Ovary (tissue), 3 donors: ENCODE results near the gene MED7.

ENCODE experiments used
- CTCF ChIP-seq, 3 donors: fragments of 450-650 bp in 2 of 3; fragments of 200-600 bp in 1 of 3; IDR thresholded peaks; one replicate each; pipeline versions ENCODE4 v1.5.1 to v1.8.0; 2016 to 2022; ENCODE audit warnings: antibody characterized with exemption in 3 of 3, mild to moderate bottlenecking in 1 of 3
- POLR2A ChIP-seq: fragments of 450-650 bp; IDR thresholded peaks from one replicate; pipeline ENCODE4 v1.6.1; 2017; ENCODE audit warnings: antibody characterized with exemption, mild to moderate bottlenecking, moderate library complexity
- donor health status: DM: no; HTN: no; CAD: no.

GRCh38 chr5:157165668-157166067 is 23.0 kb upstream of the MED7 start:
- no peak for TF ChIP-seq CTCF (IDR thresholded peaks at IDR 0.05)
- no peak for TF ChIP-seq POLR2A
